ENCODE results near the gene SAMM50. TPM values are rescaled to one million over a fixed set of nuclear protein-coding genes. Genes with fewer than 3 reads are reported as not detected.

SAMM50 gene
- total and polyA plus RNA-seq, 2 donors (not counting 3 experiments of a cell fraction or from before 2014, with no cell fraction given) = 42.9 to 56.2 TPM

- Histone ChIP-seq H2AFZ (ENCODE audit: low read depth, low read length) (no peak overlapping the region), H3K27me3 (ENCODE audit: control insufficient read depth in 2 of 2, insufficient read depth in 2 of 2, low read length in 2 of 2) (no peaks in the 10 kb centered on the region), H3K9me1 (replicated peaks; ENCODE audit: control insufficient read depth, extremely low read depth, insufficient read depth, low read length) (no peaks in the 10 kb centered on the region), H3K4me3 (replicated peaks in 1 of 3; ENCODE audit: insufficient read depth in 1 of 3, low read depth in 1 of 3, low read length in 3 of 3) (no peak overlapping the region), H3K36me3 (ENCODE audit: control insufficient read depth in 2 of 2, extremely low read depth in 1 of 2, insufficient read depth in 2 of 2, low read length in 2 of 2) (no peaks in the 10 kb centered on the region), H4K20me1 (replicated peaks; ENCODE audit: control insufficient read depth, extremely low read depth, insufficient read depth, low read length) (no peaks in the 10 kb centered on the region), H3K9me3 (replicated peaks; ENCODE audit: control insufficient read depth, insufficient read depth, low read length) (no peaks in the 10 kb centered on the region), H3K9ac (replicated peaks; ENCODE audit: extremely low read depth, insufficient read depth, low read length) (no peak overlapping the region), H3K4me1 (ENCODE audit: control insufficient read depth, extremely low read depth, insufficient read depth, low read length) (no peaks in the 10 kb centered on the region), H3K4me2 (ENCODE audit: insufficient read depth, low read length) (no peak overlapping the region), H3K27ac (ENCODE audit: insufficient read depth, low read depth, low read length) (no peak overlapping the region), H3K79me2 (ENCODE audit: control insufficient read depth, insufficient read depth, low read length) (no peaks in the 10 kb centered on the region)
- BruUV-seq (replicated peaks) = no TSS peak
- POLR2A ChIA-PET = no interaction called here
- intact Hi-C loops (cut with micrococcal nuclease) (no loop called here), dilution Hi-C loops (cut with MboI; ENCODE audit: extremely low pct_ligation_motif_present, low sequenced_read_pairs) (no loop called here)
- CTCF ChIA-PET = interaction anchor here (1.0 to 1.7 kb wide), 2 partner anchors 57 to 58 kb away, joined by 3 to 4 read pairs; no protein-coding TSS in a partner anchor
- TF ChIP-seq, protein P1, sequence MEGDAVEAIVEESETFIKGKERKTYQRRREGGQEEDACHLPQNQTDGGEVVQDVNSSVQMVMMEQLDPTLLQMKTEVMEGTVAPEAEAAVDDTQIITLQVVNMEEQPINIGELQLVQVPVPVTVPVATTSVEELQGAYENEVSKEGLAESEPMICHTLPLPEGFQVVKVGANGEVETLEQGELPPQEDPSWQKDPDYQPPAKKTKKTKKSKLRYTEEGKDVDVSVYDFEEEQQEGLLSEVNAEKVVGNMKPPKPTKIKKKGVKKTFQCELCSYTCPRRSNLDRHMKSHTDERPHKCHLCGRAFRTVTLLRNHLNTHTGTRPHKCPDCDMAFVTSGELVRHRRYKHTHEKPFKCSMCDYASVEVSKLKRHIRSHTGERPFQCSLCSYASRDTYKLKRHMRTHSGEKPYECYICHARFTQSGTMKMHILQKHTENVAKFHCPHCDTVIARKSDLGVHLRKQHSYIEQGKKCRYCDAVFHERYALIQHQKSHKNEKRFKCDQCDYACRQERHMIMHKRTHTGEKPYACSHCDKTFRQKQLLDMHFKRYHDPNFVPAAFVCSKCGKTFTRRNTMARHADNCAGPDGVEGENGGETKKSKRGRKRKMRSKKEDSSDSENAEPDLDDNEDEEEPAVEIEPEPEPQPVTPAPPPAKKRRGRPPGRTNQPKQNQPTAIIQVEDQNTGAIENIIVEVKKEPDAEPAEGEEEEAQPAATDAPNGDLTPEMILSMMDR (IDR thresholded peaks at IDR 0.05; ENCODE audit: extremely low read depth in 1 of 2, insufficient read depth in 1 of 2, low read depth in 1 of 2, low read length in 2 of 2) = no peak
- TF ChIP-seq POLR2A (IDR thresholded peaks at IDR 0.05; ENCODE audit: low read depth, low read length) = no peak
- TF ChIP-seq MYC (IDR thresholded peaks at IDR 0.05; ENCODE audit: low read depth, low read length) = no peak
- no peak for TF ChIP-seq POLR2AphosphoS5 (IDR thresholded peaks at IDR 0.05; ENCODE audit: insufficient read depth, low read depth, low read length)
- DNase-seq (ENCODE audit: low read depth, low spot score) = no peak
- FAIRE-seq = no peak
Observed at GRCh38 chr22:43941449-43941848, 13.8 kb upstream of the SAMM50 start.

DNA sequence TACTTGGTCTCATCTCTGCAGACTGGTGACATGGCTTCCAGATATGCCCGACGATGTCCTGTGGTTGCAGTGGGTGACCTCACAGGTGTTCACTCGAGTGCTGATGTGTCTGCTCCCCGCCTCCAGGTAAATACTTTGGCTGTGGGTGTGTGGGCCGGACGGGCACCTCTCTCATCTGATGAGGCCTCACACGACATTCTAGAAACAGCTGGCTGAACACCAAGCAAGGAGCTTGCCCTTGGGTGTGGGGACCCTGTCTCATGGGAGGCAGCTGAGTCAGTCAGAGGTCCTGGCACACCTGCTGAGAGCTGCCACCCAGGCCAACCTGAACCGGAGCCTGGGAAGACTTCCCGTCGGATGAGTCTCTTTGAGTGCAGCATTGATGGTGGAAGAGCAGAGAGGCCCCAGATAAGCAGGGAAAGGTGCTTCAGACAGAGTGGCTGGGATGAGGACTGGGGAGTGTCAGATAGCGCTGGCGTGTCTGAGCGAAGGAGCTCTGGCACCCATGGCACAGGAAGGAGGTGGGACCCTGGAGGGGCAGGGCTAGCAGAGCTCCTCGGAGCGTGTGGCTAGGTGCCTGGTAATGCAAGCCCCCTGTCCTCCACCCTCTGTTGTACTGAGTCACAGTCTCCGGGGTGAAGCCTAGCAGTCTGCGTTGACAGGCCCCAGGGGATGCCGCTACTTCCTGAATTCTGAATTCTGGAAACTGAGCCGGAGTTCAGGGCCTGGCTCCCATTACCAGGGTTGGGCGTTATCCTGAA is 10.4 kb upstream of the SAMM50 start:
- intact Hi-C loops (cut with micrococcal nuclease) (no loop called here), dilution Hi-C loops (cut with MboI; ENCODE audit: extremely low pct_ligation_motif_present, low sequenced_read_pairs) (no loop called here)
- no peaks in the 10 kb centered on the region for H3K9me3 ChIP-seq (replicated peaks; ENCODE audit: control insufficient read depth, insufficient read depth, low read length)
- no peak overlapping the region for H3K9ac ChIP-seq (replicated peaks; ENCODE audit: extremely low read depth, insufficient read depth, low read length)
- no TSS peak for BruUV-seq (replicated peaks)
- H3K27ac ChIP-seq (ENCODE audit: insufficient read depth, low read depth, low read length) = no peak overlapping the region
- ChIA-PET CTCF (interaction anchor here (1.1 to 2.9 kb wide), 11 partner anchors 9 to 713 kb away, joined by 3 to 92 read pairs (median 9); partner anchors contain the start of genes PNPLA3 and SAMM50), POLR2A (no interaction called here)
- TF ChIP-seq, protein P1 (IDR thresholded peaks at IDR 0.05; ENCODE audit: extremely low read depth in 1 of 2, insufficient read depth in 1 of 2, low read depth in 1 of 2, low read length in 2 of 2) = no peak
- no peak for TF ChIP-seq FOS (IDR thresholded peaks at IDR 0.05; ENCODE audit: borderline replicate concordance, insufficient read depth, low read length)
- TF ChIP-seq JUN (IDR thresholded peaks at IDR 0.05; ENCODE audit: borderline replicate concordance, insufficient read depth, insufficient read length, low read depth) = no peak
- TF ChIP-seq, protein P2, sequence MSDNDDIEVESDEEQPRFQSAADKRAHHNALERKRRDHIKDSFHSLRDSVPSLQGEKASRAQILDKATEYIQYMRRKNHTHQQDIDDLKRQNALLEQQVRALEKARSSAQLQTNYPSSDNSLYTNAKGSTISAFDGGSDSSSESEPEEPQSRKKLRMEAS (IDR thresholded peaks at IDR 0.05; ENCODE audit: insufficient read depth, insufficient read length) = no peak
- no peak for TF ChIP-seq GATA2 (IDR thresholded peaks at IDR 0.05; ENCODE audit: insufficient read depth, insufficient read length, low read depth, low read length)
- TF ChIP-seq POLR2A (IDR thresholded peaks at IDR 0.05; ENCODE audit: low read depth, low read length) = no peak
- TF ChIP-seq EZH2 (IDR thresholded peaks at IDR 0.05; ENCODE audit: borderline replicate concordance, low read depth, low read length, severe bottlenecking) = no peak
- TF ChIP-seq POLR2AphosphoS5 (IDR thresholded peaks at IDR 0.05; ENCODE audit: insufficient read depth, low read depth, low read length) = no peak
- TF ChIP-seq MYC (IDR thresholded peaks at IDR 0.05; ENCODE audit: low read depth, low read length) = no peak
- no peak overlapping the region for H3K4me3 ChIP-seq (replicated peaks in 1 of 3; ENCODE audit: insufficient read depth in 1 of 3, low read depth in 1 of 3, low read length in 3 of 3)
- no peak overlapping the region for H3K4me2 ChIP-seq (ENCODE audit: insufficient read depth, low read length)
- H4K20me1 ChIP-seq (replicated peaks; ENCODE audit: control insufficient read depth, extremely low read depth, insufficient read depth, low read length) = no peaks in the 10 kb centered on the region
- H3K4me1 ChIP-seq (ENCODE audit: control insufficient read depth, extremely low read depth, insufficient read depth, low read length) = no peaks in the 10 kb centered on the region
- no peak for DNase-seq (ENCODE audit: low read depth, low spot score)
- no peaks in the 10 kb centered on the region for H3K9me1 ChIP-seq (replicated peaks; ENCODE audit: control insufficient read depth, extremely low read depth, insufficient read depth, low read length)
- H3K36me3 ChIP-seq (ENCODE audit: control insufficient read depth in 2 of 2, extremely low read depth in 1 of 2, insufficient read depth in 2 of 2, low read length in 2 of 2) = no peaks in the 10 kb centered on the region
- FAIRE-seq = no peak
- no peaks in the 10 kb centered on the region for H3K27me3 ChIP-seq (ENCODE audit: control insufficient read depth in 2 of 2, insufficient read depth in 2 of 2, low read length in 2 of 2)
- no peaks in the 10 kb centered on the region for H3K79me2 ChIP-seq (ENCODE audit: control insufficient read depth, insufficient read depth, low read length)
- H2AFZ ChIP-seq (ENCODE audit: low read depth, low read length) = no peak overlapping the region

Measured in endothelial cell of umbilical vein (primary cell).